Measurements from ENCODE around the gene NRCAM.

The NRCAM gene

GRCh38 chr7:108128514-108128913, 327.7 kb downstream of the NRCAM start:
- TF ChIP-seq CTCF (IDR thresholded peaks at IDR 0.05; ENCODE audit: low read depth, low read length), result no peak
- Histone ChIP-seq H3K4me2 (ENCODE audit: low read length) (no peak overlapping the region), H3K9ac (ENCODE audit: low read length) (no peak overlapping the region), H3K9me3 (ENCODE audit: insufficient read depth, low read length) (no peaks in the 10 kb centered on the region), H3K4me3 (ENCODE audit: low read length) (no peak overlapping the region), H3K36me3 (replicated peaks; ENCODE audit: low read depth, low read length) (no peaks in the 10 kb centered on the region), H3K79me2 (ENCODE audit: low read length) (no peaks in the 10 kb centered on the region), H3K4me1 (ENCODE audit: low read length) (no peaks in the 10 kb centered on the region), H3K27me3 (ENCODE audit: low read depth, low read length) (no peaks in the 10 kb centered on the region), H3K27ac (ENCODE audit: low read length) (no peak overlapping the region), H2AFZ (ENCODE audit: low read depth, low read length) (no peak overlapping the region), H4K20me1 (ENCODE audit: insufficient read depth, low read length) (no peaks in the 10 kb centered on the region)

GRCh38 chr7:108127461-108127860, 328.8 kb downstream of the NRCAM start:
- no peak for TF ChIP-seq CTCF (IDR thresholded peaks at IDR 0.05; ENCODE audit: low read depth, low read length)
- TF ChIP-seq EZH2phosphoT487 (IDR thresholded peaks at IDR 0.05; ENCODE audit: low read depth), result no peak
- Histone ChIP-seq H3K4me1 (ENCODE audit: low read length) (0 out of 2 replicates have a peak, but pooled peaks cover under 1% of the 10 kb centered on the region), H3K27ac (ENCODE audit: low read length) (no peak overlapping the region)

GRCh38 chr7:108124820-108125219, 331.4 kb downstream of the NRCAM start:
- H3K27ac ChIP-seq (ENCODE audit: low read length), result no peak overlapping the region
- no peaks in the 10 kb centered on the region for H3K9me3 ChIP-seq (ENCODE audit: insufficient read depth, low read length)
- H3K79me2 ChIP-seq (ENCODE audit: low read length), result no peaks in the 10 kb centered on the region
- no peaks in the 10 kb centered on the region for H3K27me3 ChIP-seq (ENCODE audit: low read depth, low read length)
- H4K20me1 ChIP-seq (ENCODE audit: insufficient read depth, low read length), result no peaks in the 10 kb centered on the region
- no peak overlapping the region for H3K4me3 ChIP-seq (ENCODE audit: low read length)
- H3K4me1 ChIP-seq (ENCODE audit: low read length), result peaks cover 5% of the 10 kb centered on the region; the same call in 1 of the 2 replicates
- no peak overlapping the region for H3K4me2 ChIP-seq (ENCODE audit: low read length)
- H3K9ac ChIP-seq (ENCODE audit: low read length), result no peak overlapping the region
- no peak overlapping the region for H2AFZ ChIP-seq (ENCODE audit: low read depth, low read length)
- no peaks in the 10 kb centered on the region for H3K36me3 ChIP-seq (replicated peaks; ENCODE audit: low read depth, low read length)
- TF ChIP-seq EZH2phosphoT487 (IDR thresholded peaks at IDR 0.05; ENCODE audit: low read depth) (no peak), CTCF (IDR thresholded peaks at IDR 0.05; ENCODE audit: low read depth, low read length) (no peak)

More at GRCh38 chr7:108127461-108127860, 328.8 kb downstream of the NRCAM start:
- Histone ChIP-seq H2AFZ (ENCODE audit: low read depth, low read length) (no peak overlapping the region), H3K9me3 (ENCODE audit: insufficient read depth, low read length) (no peaks in the 10 kb centered on the region), H3K4me3 (ENCODE audit: low read length) (no peak overlapping the region), H3K4me2 (ENCODE audit: low read length) (no peak overlapping the region), H4K20me1 (ENCODE audit: insufficient read depth, low read length) (no peaks in the 10 kb centered on the region), H3K36me3 (replicated peaks; ENCODE audit: low read depth, low read length) (no peaks in the 10 kb centered on the region), H3K27me3 (ENCODE audit: low read depth, low read length) (no peaks in the 10 kb centered on the region), H3K9ac (ENCODE audit: low read length) (no peak overlapping the region), H3K79me2 (ENCODE audit: low read length) (no peaks in the 10 kb centered on the region)

DNA sequence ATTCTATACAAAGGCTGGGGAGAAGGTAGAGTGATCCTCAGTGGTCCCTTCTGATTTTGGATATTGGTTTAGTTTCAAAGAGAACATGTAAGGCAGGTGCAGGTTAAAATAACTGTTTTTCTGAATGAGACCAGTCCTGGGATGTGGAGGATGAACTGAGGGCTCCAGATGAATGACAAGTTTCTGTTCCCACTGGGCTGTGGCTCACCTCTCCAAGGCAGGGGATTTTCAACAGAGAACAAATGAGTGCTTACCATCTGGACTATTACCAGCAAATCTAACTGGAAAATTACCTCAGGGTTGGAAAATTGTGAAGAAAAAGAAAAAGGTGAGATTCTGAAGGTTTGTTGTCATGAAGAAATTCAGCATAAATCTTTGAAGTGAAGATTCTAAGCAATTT, 334.1 kb downstream of the NRCAM start:
- no peaks in the 10 kb centered on the region for H3K9me3 ChIP-seq (ENCODE audit: insufficient read depth, low read length)
- no peak overlapping the region for H2AFZ ChIP-seq (ENCODE audit: low read depth, low read length)
- no peak overlapping the region for H3K9ac ChIP-seq (ENCODE audit: low read length)
- H3K4me2 ChIP-seq (ENCODE audit: low read length), result no peak overlapping the region
- TF ChIP-seq EZH2phosphoT487 (IDR thresholded peaks at IDR 0.05; ENCODE audit: low read depth) (no peak), CTCF (IDR thresholded peaks at IDR 0.05; ENCODE audit: low read depth, low read length) (no peak)
- H3K4me1 ChIP-seq (ENCODE audit: low read length), result peaks cover 5% of the 10 kb centered on the region; the same call in 1 of the 2 replicates
- no peaks in the 10 kb centered on the region for H3K27me3 ChIP-seq (ENCODE audit: low read depth, low read length)
- no peak overlapping the region for H3K4me3 ChIP-seq (ENCODE audit: low read length)
- no peaks in the 10 kb centered on the region for H3K36me3 ChIP-seq (replicated peaks; ENCODE audit: low read depth, low read length)
- H3K27ac ChIP-seq (ENCODE audit: low read length), result no peak overlapping the region
- no peaks in the 10 kb centered on the region for H3K79me2 ChIP-seq (ENCODE audit: low read length)
- no peaks in the 10 kb centered on the region for H4K20me1 ChIP-seq (ENCODE audit: insufficient read depth, low read length)

Data from OCI-LY3 (cell line).